ENCODE measurements around the gene NCOA1.

NCOA1 gene

DNA sequence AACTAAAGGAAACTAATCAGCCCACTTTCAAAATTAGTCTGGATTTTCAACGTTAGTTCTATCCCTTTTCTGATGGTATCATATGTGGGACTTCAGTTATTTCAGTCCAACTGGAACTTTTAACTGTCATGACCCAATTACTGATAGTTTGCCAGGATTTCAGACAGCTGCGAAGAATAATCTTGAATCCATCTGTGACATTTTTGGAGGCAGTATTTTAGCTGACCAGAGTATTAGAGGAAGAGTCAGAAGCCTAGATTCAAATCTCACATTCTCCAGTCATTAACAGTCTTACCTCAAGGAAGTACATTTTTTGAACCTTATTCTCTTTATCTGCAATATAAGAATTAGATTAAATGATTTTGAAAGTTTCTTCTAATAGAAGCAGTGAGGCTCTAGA is 220.8 kb downstream of the NCOA1 start:
- no peak for DNase-seq

DNA sequence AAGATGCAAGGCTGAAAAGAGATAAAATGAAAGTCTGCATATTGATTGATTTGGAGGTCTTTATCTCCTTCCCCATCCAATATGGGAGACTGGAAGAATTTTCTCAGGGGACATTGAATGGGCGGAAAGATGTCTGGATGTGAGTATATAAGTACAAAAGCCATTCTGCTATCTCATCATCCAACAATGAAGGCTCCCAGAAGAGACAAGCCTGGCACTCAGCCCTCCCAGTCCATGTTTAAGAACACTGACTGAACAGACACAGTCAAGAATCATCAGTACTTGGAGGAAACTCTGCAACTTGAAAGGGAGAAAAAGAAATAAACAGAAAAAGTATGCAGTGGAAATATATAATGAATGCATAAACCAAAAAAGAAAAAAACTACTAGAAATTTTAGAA is 221.2 kb downstream of the NCOA1 start:
- no peak for DNase-seq

DNA sequence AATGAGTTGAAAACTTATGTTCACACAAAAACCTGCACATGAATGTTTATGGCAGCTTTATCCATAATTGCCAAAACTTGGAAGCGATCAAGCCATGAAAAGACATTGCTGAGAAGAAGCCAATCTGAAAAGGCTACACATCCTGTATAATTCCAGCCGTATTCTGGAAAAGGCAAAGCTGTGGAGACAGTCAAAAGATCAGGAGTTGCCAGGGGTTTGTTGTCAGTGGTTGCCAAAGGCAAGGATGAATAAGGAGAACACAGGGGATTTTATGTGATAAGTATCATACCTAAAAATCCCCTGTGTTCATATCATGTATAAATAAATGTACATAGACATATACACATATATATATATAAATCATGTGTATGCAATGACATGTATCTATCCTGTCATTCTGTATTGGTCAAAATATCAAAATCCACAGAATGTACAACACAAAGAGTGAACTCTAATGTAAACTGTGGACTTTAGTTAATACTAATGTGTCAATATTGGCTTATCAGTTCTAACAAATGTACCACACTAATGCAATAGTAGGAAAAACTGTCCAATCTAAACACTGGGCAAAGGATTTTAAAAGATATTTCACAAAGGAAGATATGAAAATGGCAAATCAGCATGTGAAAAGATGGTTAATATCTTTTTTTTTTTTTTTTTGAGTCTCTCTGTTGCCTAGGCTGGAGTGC is 226.4 kb downstream of the NCOA1 start:
- DNase-seq = no peak

DNA sequence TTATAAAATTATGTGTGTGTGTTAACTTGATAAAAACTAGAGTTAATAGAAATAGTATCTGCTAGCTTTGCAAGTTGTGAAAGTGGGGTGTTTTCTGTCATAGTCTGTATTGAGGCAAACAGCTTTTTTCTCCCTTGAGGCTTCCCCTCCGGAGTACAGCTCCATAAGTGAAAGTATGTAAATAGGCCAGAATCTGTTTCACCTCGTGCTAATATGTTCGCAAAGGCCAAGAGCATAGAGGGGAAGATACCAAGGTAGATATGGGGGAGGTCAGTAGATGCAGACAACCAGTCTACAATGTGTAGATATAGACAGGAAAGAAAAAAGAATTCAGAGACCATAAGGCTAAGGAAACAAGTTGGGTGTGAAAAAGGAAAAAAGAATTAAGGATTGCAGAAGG is 229.3 kb downstream of the NCOA1 start:
- no peak for DNase-seq

DNA sequence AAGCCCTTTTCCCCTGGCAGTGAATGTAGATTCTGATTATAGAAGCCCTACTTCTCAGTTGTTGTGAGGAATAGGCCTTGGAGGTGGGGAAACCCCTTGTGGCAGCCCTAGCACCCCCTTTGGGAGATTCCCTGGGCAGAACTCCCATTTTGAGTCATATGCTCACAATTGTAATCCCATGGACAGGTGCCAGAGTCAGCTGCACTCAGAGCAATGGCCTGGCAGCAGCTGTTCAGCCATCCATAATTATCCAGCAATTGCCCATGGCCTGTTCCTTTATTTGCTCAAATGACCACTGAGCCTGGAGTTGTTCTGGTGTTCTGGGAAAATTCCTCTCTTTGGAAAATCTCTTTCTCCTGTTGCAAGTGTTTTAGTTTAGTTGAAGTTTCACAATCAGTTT is 230.4 kb downstream of the NCOA1 start:
- DNase-seq = no peak

DNA sequence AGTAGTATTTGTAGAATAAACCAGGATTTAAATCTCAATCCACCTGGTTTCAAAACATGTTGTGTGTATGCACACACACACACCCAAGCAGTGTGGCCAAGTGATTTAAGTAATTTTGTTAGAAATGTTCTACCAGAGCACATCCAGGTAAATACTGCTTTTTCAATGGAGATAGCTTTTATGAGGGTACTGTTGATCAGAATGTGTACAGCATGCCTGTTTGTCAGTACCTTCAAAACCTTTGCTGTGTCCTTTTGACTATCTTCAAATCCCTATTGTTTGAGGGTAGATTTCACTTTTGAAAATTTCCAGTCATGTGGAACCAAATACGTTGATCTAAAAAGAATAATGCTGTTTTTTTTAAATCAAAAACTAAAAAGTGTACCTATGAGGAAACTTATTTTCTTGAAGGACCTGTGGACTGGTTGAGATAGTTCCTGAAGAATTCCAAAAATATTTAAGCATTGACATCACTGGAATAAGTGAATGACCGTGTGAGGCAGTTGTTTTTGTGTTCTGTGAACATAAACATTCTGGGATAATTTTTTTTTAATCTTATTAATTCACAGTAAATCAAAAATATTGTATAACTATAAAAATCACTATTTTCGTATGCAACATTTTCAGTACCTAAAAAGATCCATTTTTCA is 231.2 kb downstream of the NCOA1 start:
- DNase-seq = no peak

DNA sequence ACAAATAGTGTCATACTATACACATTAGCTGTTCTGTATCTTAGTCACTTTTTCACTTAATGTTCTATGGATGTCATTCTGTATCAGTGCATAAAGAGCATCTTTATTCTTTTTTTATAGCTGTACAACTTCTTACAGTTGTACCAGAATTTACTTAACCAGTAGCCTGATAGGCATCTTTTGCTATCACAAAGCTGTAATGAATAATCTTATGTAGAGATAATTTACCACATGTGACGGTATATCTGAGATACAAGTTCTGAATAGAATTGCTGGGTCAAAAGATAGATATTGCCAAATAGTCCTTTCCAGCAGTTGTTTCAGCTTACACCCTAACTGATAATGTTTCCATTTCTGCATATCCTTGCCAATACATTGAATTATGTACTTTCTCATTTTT is 232.1 kb downstream of the NCOA1 start:
- DNase-seq = no peak

DNA sequence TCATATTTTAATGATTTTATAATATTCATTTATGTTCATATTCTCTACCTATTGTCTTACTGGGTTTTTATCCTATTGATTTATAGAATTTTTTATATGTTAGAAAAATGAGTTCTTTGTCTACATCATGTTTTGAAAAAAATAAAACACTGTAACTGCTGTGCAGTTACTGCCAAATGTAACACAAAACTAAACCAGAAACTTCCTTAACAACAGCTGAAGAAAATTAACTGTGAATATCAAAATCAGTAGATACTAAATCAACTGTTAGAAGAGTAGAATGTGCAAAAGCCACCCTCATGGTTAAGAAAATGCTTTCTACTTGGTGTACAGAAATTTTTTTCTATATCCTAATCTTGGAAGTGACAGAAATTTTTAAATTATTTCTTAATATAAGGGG is 232.6 kb downstream of the NCOA1 start:
- no peak for DNase-seq

DNA sequence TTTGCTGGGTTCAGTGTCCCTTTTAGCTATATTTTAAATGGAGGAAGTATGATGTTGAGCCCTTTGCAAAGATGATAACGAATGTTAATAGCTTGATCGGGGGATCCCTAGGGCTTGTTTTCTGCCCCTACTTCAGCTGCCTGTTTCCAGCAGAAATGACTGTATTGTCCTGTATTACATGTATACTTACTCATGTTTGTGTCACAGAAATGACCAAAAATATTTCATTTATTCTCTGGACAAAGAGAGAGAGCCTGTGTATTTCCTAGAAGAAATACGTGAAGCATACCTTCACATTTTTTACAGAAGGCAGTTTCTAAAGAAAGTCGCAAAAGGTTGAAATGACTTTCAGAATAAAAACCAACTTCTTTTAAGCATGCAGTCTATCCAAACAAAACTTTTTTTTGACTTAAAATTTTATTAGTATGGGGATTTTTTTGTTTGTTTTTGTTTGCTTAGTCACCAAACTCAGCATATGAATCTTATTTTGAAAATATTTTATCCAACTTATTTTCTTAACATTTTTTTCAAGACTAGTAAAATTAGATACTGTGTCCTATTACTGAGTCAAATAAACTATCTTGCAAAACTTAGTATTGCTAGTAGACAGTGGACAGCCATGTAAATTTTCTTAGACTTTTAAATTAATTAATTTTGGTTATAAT is 233.2 kb downstream of the NCOA1 start:
- no peak for DNase-seq

DNA sequence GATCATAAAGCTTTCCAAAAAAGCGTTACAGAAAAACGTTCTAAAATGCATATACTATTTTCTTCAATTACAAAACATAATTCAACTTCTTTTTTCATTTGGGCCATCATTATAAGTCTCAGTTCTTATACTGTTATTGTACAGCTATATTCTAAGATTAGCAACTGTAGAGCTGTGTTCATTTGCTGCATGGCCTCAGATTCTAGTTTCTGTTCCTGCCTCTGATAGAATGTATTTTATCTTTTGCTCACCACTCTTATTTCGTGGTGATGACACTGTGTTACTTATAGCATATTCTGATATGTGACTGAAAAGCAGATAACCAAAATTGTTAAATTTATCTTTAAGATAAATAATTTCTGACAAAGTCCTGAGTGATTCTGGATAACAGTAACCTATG is 234.9 kb downstream of the NCOA1 start:
- no peak for DNase-seq

DNA sequence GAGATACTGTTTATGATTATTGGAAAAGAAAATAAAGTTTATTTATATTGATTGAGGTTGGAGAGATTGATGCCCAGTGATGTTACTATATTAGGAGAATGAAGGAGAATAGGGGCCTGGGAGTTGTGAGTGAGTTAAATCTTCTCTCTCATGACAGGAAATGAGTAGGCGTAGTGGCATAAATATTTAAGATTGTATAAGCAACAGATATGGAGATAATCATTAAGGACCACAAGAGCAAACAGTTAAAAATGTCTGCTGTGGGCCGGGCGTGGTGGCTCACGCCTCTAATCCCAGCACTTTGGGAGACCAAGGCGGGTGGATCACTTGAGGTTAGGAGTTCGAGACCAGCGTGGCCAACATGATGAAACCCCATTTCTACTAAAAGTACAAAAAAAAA is 239.4 kb downstream of the NCOA1 start:
- DNase-seq = no peak

DNA sequence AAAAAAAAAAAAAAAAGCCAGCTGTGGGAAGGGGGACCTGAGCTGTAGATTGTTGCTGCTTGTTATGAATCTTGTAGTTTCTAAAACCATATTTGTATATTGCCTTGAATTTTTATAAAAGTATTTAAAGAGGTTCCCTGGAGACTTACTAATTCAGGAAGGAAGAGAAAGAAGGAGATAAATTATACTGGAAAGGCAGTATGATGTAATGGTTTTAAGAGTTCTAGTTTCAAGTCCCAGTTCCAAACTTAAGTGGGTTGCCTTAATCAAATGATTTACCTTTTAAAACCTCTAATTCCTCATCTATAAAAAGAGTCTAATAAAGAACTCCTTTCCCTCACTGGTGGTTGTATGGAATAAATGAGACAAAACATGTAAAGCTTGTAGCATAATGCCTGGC is 240.0 kb downstream of the NCOA1 start:
- no peak for DNase-seq

DNA sequence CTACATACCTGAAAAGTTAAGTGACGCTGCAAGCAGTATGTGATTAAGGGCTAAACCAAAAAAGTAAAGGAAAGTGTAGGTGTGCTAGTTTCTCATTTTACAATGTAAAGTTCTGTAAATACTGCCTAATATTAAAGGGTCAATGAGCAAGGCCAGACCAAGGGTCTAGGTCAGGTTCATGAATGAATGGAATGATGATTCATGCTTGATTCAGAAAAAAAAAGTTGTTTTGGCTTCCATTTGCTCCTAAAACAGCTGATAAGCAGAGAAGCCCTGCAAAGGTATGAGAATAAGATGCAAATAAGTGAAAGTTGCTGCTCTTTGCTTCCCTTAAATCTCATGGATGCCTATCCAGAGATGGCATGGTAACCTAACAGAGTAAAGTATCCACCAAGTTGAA is 240.9 kb downstream of the NCOA1 start:
- DNase-seq = no peak

DNA sequence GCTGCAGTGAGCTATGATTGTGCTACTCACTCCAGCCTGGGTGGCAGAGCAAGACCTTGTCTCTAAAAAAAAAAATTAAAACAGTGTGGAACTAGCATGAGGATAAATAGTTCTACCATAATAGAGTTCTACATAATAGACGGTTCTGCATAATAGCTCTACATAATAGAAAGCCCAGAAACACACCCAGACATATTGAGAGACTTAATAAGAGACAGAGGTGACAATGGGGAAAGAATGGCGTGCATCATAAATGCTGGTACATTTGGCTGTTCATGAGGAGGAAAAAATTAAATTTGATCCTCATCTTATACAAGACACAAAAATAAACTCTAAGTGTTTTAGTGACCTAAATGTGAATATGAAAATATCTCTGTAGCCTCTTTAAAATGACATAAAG is 243.7 kb downstream of the NCOA1 start:
- no peak for DNase-seq

DNA sequence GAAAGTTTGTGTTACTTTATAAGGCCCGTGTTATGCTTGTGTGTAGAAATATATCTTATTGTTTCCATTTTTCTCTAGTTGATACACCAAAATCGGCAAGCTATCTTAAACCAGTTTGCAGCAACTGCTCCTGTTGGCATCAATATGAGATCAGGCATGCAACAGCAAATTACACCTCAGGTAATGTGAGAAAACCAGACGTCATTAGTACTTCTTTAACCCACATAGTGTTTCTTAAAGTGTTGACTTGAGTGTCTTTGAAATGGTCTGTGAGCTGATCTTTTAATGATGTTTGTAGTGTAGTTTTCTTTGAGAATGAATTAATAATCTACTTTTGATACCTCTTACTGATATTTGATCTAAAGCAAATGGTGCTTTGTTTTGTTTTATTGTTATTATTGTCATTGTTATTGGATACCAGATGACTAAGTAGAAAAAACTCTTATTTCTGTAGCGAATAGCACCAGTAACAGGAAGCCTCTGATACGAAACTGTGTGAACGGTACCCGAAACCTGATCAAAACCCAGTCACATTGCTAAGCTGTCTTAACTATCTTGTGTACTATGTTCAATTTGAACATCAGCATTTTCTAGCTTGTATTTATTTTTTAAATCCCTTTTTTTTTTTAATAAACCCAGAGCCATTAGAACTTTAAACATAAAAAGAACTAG is 248.4 kb downstream of the NCOA1 start:
- no peak for DNase-seq

DNA sequence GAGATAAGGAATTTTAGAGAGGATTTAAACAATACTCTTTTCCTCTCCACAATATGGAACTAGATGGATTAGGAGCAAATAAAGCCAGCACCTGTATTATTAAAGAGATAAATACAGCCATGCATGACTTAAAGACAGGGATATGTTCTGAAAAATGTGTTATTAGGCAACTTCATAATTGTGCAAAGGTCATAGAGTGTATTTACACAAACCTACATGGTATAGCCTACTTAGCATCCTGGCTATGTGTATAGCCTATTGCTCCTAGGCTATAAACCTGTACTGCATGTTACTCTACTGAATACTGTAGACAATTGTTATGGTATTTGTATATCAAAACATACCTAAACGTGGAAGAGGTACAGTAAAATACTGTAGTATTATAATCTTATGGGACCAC is 249.1 kb downstream of the NCOA1 start:
- DNase-seq = no peak

DNA sequence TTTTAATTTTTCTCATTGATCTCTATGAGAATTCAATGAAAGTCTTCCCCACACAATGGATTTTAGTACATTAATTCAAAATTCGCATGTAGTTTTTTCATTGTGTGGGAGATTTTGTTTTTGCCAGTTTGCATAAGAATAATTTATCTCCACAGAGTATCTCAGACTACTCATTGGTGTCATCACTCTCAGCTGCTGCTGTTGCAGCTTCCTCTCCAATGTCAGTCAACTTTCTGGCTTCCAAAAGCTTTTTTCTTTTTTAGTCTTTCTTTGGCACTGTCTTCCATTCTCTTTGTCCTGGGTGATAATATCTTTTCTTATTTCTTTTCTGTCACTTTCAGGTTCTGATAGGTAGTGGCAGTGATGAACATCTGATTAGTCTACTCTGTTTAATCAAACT is 251.7 kb downstream of the NCOA1 start:
- no peak for DNase-seq

DNA sequence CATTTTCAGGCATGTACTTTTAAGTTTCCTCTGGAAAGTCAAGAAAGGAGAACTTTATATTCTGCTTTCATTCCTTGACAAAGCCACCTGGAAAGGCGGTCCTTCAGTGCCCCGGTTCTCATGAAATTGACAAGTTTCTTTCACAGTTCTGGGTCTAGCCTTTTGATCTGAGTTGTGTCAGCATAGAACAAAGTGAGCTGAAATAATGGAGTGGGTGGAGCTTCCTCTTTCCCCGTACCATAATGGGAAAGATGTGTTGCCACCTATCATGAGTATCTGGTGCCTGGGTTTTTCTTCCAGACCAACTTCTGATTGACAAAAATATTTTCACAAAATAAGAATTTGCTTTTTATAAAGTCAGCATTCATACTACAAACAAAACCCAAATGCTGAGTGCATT is 252.9 kb downstream of the NCOA1 start:
- no peak for DNase-seq

DNA sequence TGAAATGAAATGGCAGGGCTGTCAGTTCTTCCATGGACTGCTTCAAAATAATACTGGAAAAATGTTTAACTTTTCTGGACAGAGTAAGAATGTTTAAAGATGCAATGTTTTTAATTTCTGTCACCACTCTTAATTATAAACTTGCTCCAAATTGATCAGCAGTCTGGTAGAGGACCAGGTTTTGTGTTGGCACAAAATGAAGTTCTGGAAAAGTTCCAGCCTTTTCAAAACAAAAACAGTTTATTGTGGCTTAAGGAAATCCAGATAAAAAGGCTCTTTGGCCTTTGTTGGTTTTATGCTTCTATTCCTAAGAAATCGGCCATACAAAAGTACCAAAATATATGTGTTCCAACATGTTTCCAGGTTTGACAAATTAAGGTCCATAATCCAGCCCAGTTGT is 253.3 kb downstream of the NCOA1 start:
- DNase-seq = no peak

DNA sequence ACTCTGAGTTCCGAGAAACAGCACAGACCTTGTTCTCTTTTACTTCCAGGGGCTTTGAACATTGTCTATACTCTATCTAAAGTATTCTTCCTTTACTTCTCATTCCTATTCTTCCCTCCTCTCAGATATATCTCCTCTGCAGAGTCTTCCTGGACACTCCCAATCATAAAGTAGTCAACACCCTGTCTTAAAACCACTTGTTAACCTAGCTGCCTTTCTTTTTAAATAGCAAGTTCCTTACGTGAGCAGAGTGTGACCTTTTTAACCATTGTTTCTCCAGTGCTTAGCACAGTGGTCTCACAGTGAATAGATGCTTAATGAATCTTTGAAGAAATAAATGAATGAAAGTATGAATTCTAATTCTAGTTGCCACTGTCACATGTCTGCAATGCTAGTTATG is 254.8 kb downstream of the NCOA1 start:
- DNase-seq = no peak

DNA sequence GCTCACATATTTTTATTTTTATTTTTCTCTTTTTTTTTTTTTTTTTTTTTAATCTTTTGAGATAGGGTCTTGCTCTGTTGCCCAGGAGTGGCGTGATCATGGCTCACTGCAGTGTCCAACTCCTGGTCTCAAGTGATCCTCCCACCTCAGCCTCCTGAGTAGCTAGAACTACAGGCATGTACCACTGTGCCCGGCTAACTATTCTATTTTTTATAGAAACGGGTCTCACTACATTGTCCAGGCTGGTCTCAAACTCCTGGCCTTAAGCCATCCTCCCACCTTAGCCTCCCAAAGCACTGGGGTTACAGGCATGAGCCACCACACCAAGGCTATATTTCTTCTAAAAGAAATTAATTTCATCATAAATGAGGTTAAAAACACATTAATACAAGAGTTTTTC is 256.2 kb downstream of the NCOA1 start:
- no peak for DNase-seq

DNA sequence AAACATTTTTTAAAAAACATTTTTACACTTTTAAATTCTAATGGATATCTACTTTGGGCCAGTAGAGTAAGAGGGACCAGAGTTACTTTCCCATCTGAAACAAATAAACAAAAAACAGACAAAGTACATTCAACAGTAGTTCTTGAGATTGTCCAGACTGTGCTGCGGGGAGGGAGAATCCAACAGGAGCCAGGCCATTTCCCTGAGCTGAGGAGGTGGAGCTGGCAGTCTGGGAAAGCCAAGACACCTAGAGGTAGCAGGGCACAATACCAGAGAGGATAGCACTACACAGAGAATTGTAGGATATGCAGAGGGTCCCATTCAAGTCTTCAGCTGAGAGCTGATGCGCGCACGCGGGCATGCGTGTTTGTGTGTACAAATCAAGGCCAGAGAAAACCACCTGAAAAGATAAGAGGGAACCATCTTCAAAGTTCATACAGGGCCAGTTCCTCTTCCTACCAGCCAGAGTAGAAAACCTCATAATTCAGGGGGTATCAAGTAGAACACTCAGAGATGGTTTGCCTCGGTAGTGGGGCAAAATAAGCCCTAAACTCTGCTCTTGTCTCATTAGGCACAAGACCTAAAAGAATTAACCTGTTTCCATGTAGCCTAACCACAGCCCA is 258.1 kb downstream of the NCOA1 start:
- no peak for DNase-seq

DNA sequence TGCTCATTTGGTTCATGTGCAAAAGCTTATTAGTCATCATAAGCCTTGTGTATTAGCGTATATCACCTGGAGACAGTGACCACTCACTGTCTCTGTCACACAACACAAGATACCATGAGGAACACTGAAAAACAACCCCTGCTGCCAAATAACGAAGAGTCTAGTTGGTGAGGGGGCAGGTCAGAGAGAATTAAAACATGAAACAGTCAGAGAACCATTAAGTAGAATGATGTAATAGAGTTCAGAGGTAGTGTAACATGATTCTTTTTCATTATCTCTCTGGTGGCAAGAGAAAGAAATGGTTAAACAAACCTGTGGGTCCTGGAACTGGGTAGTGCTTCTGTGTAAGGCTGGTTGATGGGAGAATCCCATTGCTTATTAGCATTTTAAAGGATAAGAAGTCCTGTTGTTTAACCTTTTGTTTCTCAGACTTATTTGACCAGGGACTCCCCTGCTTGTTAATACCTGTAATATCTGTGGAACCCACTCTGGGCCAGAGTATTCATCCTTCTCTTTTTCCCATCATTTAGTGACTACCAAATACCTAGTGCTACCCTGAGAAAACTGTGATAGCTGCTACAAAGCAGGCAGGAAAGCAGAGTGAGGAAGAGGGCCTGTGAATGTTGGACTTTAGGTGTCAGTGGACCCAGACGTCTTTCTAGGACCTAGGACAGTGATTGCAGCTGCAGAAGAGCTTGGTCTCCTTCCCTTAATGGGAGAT is 264.1 kb downstream of the NCOA1 start:
- no peak for DNase-seq

Measured in NCI-H1048 (cell line).